SU-DHL-6 (cell line): ENCODE measurements around the gene TMA7.
"Not testable (repeated sequence)": the region's sequence is repeated elsewhere in the genome, so short reads cannot be mapped to it uniquely, and the experiment has no call there.

Source experiments
- H2AFZ ChIP-seq: fragments of 200-600 bp; sonication (generic); 2 replicates; pipeline ENCODE4 v1.6.1; 2014; ENCODE audit warnings: low read depth, mild to moderate bottlenecking, moderate library complexity, mixed read lengths, antibody characterized with exemption, low read length; ENCODE audit not compliant: severe bottlenecking
- H3F3A ChIP-seq: fragments of 200-600 bp; shearing (Covaris generic); 2 replicates; pipeline ENCODE4 v1.6.0; 2016; ENCODE audit warnings: antibody characterized with exemption, mild to moderate bottlenecking; ENCODE audit not compliant: insufficient read depth
- H3K27ac ChIP-seq: fragments of 200-600 bp; sonication (generic); 2 replicates; pipeline ENCODE4 v1.5.1; 2016; ENCODE audit warnings: low read depth, mild to moderate bottlenecking, low read length, moderate library complexity, mixed read lengths
- H3K27me3 ChIP-seq: fragments of 200-600 bp; sonication (generic), shearing (Covaris generic); 2 replicates; pipeline ENCODE4 v1.6.0; 2014; ENCODE audit warnings: mild to moderate bottlenecking, low read length
- H3K36me3 ChIP-seq: fragments of 200-600 bp; sonication (generic); 2 replicates; pipeline ENCODE4 v1.6.1; 2014; ENCODE audit warnings: mild to moderate bottlenecking, low read length, mixed read lengths
- H3K4me2 ChIP-seq: fragments of 300-600, 200-600 bp; shearing (Covaris generic), sonication (generic); 2 replicates; pipeline ENCODE4 v1.6.0; 2014; ENCODE audit warnings: low read length, low read depth, mild to moderate bottlenecking; ENCODE audit not compliant: poor library complexity, severe bottlenecking
- H3K4me3 ChIP-seq: fragments of 200-600 bp; sonication (generic); 2 replicates; pipeline ENCODE4 v1.5.1; 2014; ENCODE audit warnings: antibody characterized with exemption, low read length, mild to moderate bottlenecking, mixed read lengths; ENCODE audit not compliant: insufficient read depth, poor library complexity, severe bottlenecking
- H3K79me2 ChIP-seq: fragments of 200-600 bp; sonication (generic); 2 replicates; pipeline ENCODE4 v1.6.1; 2014; ENCODE audit warnings: mild to moderate bottlenecking, low read length, moderate library complexity; ENCODE audit not compliant: insufficient read depth
- H3K9ac ChIP-seq: fragments of 200-600 bp; sonication (generic); 2 replicates; pipeline ENCODE4 v1.7.0; 2014; ENCODE audit warnings: mild to moderate bottlenecking, low read length
- H3K9me2 ChIP-seq: fragments of 200-600 bp; sonication (generic); replicated peaks from 2 replicates; pipeline ENCODE4 v1.6.1; 2014; ENCODE audit warnings: low read length; ENCODE audit not compliant: insufficient read depth
- H3K9me3 ChIP-seq: fragments of 200-600 bp; sonication (generic); 2 replicates; pipeline ENCODE4 v1.6.1; 2014; ENCODE audit warnings: low read length, mixed read lengths; ENCODE audit not compliant: insufficient read depth
- H4K20me1 ChIP-seq: fragments of 200-600 bp; sonication (generic); 2 replicates; pipeline ENCODE4 v1.6.1; 2014; ENCODE audit warnings: low read depth, mild to moderate bottlenecking, antibody characterized with exemption, low read length, moderate library complexity, mixed read lengths
- CTCF ChIP-seq: fragments of 200-600 bp; sonication (generic); IDR thresholded peaks from one replicate; pipeline ENCODE4 v1.5.1; 2017; ENCODE audit warnings: antibody characterized with exemption, mild to moderate bottlenecking, low read length, moderate library complexity; ENCODE audit not compliant: insufficient read depth, poor library complexity, severe bottlenecking
- EZH2phosphoT487 ChIP-seq: fragments of 200-600 bp; sonication (generic), shearing (Covaris generic); conservative IDR thresholded peaks from 2 replicates; pipeline ENCODE4 v1.6.1; 2018; ENCODE audit warnings: mild to moderate bottlenecking, antibody characterized with exemption, low read length, moderate library complexity, mixed read lengths

Gene TMA7

GRCh38 chr3:48459331-48459730 lies 19.3 kb downstream of the TMA7 start:
- H4K20me1 ChIP-seq = no peaks in the 10 kb centered on the region
- no peak overlapping the region for H3K9ac ChIP-seq
- H3K4me3 ChIP-seq = no peak overlapping the region
- H3K27ac ChIP-seq = no peak overlapping the region
- peaks cover 12% of the 10 kb centered on the region; the same call in 1 of the 2 replicates for H3K36me3 ChIP-seq
- TF ChIP-seq EZH2phosphoT487 (no peak), CTCF (no peak)
- H3K4me2 ChIP-seq = no peak overlapping the region
- no peak overlapping the region for H2AFZ ChIP-seq
- H3K9me2 ChIP-seq = no peaks in the 10 kb centered on the region
- no peaks in the 10 kb centered on the region for H3K79me2 ChIP-seq
- H3F3A ChIP-seq = no peaks in the 10 kb centered on the region
- no peaks in the 10 kb centered on the region for H3K9me3 ChIP-seq
- H3K27me3 ChIP-seq = no peaks in the 10 kb centered on the region

GRCh38 chr3:48459773-48460516 lies 19.9 kb downstream of the TMA7 start:
- Histone ChIP-seq H3K9ac (no peak overlapping the region), H3K36me3 (peaks cover 12% of the 10 kb centered on the region; the same call in 1 of the 2 replicates), H3K27me3 (no peaks in the 10 kb centered on the region), H2AFZ (no peak overlapping the region), H3K9me3 (no peaks in the 10 kb centered on the region), H3K79me2 (no peaks in the 10 kb centered on the region), H3K4me2 (no peak overlapping the region), H4K20me1 (no peaks in the 10 kb centered on the region), H3F3A (peaks cover under 1% of the 10 kb centered on the region; the same call in 1 of the 2 replicates), H3K4me3 (no peak overlapping the region), H3K27ac (no peak overlapping the region), H3K9me2 (no peaks in the 10 kb centered on the region)
- no peak for TF ChIP-seq EZH2phosphoT487
- TF ChIP-seq CTCF = no peak

GRCh38 chr3:48460517-48460902 lies 20.5 kb downstream of the TMA7 start:
- TF ChIP-seq EZH2phosphoT487 (no peak), CTCF (no peak)
- H3K36me3 ChIP-seq = peaks cover 9% of the 10 kb centered on the region; the same call in 1 of the 2 replicates
- no peak overlapping the region for H3K27ac ChIP-seq
- no peaks in the 10 kb centered on the region for H3K9me2 ChIP-seq
- no peak overlapping the region for H3K4me2 ChIP-seq
- no peak overlapping the region for H3K4me3 ChIP-seq
- no peak overlapping the region for H3K9ac ChIP-seq
- no peaks in the 10 kb centered on the region for H3K9me3 ChIP-seq
- no peaks in the 10 kb centered on the region for H4K20me1 ChIP-seq
- no peak overlapping the region for H2AFZ ChIP-seq
- no peaks in the 10 kb centered on the region for H3K79me2 ChIP-seq
- H3F3A ChIP-seq = peaks cover 4% of the 10 kb centered on the region; the same call in 1 of the 2 replicates
- H3K27me3 ChIP-seq = no peaks in the 10 kb centered on the region

- H3K79me2 ChIP-seq, H2AFZ ChIP-seq, H3K9me3 ChIP-seq, H3K27me3 ChIP-seq, H3K4me3 ChIP-seq, H3K9me2 ChIP-seq, H4K20me1 ChIP-seq, H3K36me3 ChIP-seq, H3K27ac ChIP-seq, H3K9ac ChIP-seq, H3F3A ChIP-seq, H3K4me2 ChIP-seq: not testable (repeated sequence)
These were observed 21.7 kb downstream of the TMA7 start for GRCh38 chr3:48461767-48462166.
